ENCODE data around the gene FBXO7.

FBXO7 gene

GRCh38 chr22:32544953-32545558, 70.4 kb downstream of the FBXO7 start:
- Histone ChIP-seq H3K27ac (ENCODE audit: low read length) (no peak overlapping the region), H3K4me2 (ENCODE audit: low read length) (no peak overlapping the region), H3K36me3 (replicated peaks; ENCODE audit: low read depth, low read length) (no peaks in the 10 kb centered on the region), H2AFZ (ENCODE audit: low read depth, low read length) (no peak overlapping the region), H3K27me3 (ENCODE audit: low read depth, low read length) (peaks cover 50% of the 10 kb centered on the region), H3K79me2 (ENCODE audit: low read length) (no peaks in the 10 kb centered on the region), H3K9ac (ENCODE audit: low read length) (no peak overlapping the region), H3K4me1 (ENCODE audit: low read length) (no peaks in the 10 kb centered on the region), H3K4me3 (ENCODE audit: low read length) (no peak overlapping the region), H3K9me3 (ENCODE audit: insufficient read depth, low read length) (no peaks in the 10 kb centered on the region), H4K20me1 (ENCODE audit: insufficient read depth, low read length) (no peaks in the 10 kb centered on the region)
- TF ChIP-seq CTCF (IDR thresholded peaks at IDR 0.05; ENCODE audit: low read depth, low read length), result no peak

GRCh38 chr22:32545801-32546200, 71.2 kb downstream of the FBXO7 start:
- Histone ChIP-seq H2AFZ (ENCODE audit: low read depth, low read length) (no peak overlapping the region), H3K4me3 (ENCODE audit: low read length) (no peak overlapping the region), H3K79me2 (ENCODE audit: low read length) (no peaks in the 10 kb centered on the region), H3K9ac (ENCODE audit: low read length) (no peak overlapping the region), H3K4me2 (ENCODE audit: low read length) (no peak overlapping the region), H3K27me3 (ENCODE audit: low read depth, low read length) (peaks cover 45% of the 10 kb centered on the region), H3K27ac (ENCODE audit: low read length) (no peak overlapping the region), H3K36me3 (replicated peaks; ENCODE audit: low read depth, low read length) (no peaks in the 10 kb centered on the region), H4K20me1 (ENCODE audit: insufficient read depth, low read length) (no peaks in the 10 kb centered on the region), H3K9me3 (ENCODE audit: insufficient read depth, low read length) (no peaks in the 10 kb centered on the region), H3K4me1 (ENCODE audit: low read length) (no peaks in the 10 kb centered on the region)
- TF ChIP-seq CTCF (IDR thresholded peaks at IDR 0.05; ENCODE audit: low read depth, low read length) (no peak), EZH2phosphoT487 (IDR thresholded peaks at IDR 0.05; ENCODE audit: low read depth) (no peak)

DNA sequence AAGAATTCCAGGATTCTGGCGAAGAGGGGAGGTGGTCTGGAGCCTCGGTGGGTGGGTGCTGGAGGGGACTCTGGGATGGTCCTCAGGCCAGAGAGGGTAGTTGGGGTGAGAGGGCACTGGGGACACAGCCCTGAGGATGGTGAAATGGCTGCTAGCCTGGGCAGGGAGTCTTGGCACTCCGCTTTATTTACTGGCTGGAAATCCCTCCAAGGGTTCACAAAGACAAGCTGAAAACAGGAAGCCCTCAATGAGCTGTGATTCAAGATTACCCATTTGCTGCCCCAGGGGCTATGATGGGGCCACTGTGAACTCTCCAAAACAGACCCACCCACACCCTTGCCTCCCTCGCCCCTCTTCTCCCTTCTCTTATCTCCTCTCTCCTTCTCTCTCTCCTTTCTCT, 71.9 kb downstream of the FBXO7 start:
- Histone ChIP-seq H3K4me2 (ENCODE audit: low read length) (no peak overlapping the region), H4K20me1 (ENCODE audit: insufficient read depth, low read length) (no peaks in the 10 kb centered on the region), H3K79me2 (ENCODE audit: low read length) (no peaks in the 10 kb centered on the region), H3K36me3 (replicated peaks; ENCODE audit: low read depth, low read length) (no peaks in the 10 kb centered on the region), H3K4me3 (ENCODE audit: low read length) (no peak overlapping the region), H3K4me1 (ENCODE audit: low read length) (no peaks in the 10 kb centered on the region), H3K9ac (ENCODE audit: low read length) (no peak overlapping the region), H3K27me3 (ENCODE audit: low read depth, low read length) (peaks cover 46% of the 10 kb centered on the region), H3K27ac (ENCODE audit: low read length) (no peak overlapping the region), H2AFZ (ENCODE audit: low read depth, low read length) (no peak overlapping the region), H3K9me3 (ENCODE audit: insufficient read depth, low read length) (no peaks in the 10 kb centered on the region)
- TF ChIP-seq EZH2phosphoT487 (IDR thresholded peaks at IDR 0.05; ENCODE audit: low read depth), result no peak
- TF ChIP-seq CTCF (IDR thresholded peaks at IDR 0.05; ENCODE audit: low read depth, low read length), result no peak

- TF ChIP-seq EZH2phosphoT487 (IDR thresholded peaks at IDR 0.05; ENCODE audit: low read depth) (no peak), CTCF (IDR thresholded peaks at IDR 0.05; ENCODE audit: low read depth, low read length) (no peak)
- Histone ChIP-seq H3K79me2 (ENCODE audit: low read length) (no peaks in the 10 kb centered on the region), H3K27ac (ENCODE audit: low read length) (no peak overlapping the region), H3K4me1 (ENCODE audit: low read length) (no peaks in the 10 kb centered on the region), H3K9ac (ENCODE audit: low read length) (no peak overlapping the region), H3K4me2 (ENCODE audit: low read length) (no peak overlapping the region), H2AFZ (ENCODE audit: low read depth, low read length) (no peak overlapping the region), H3K27me3 (ENCODE audit: low read depth, low read length) (peaks cover 43% of the 10 kb centered on the region), H4K20me1 (ENCODE audit: insufficient read depth, low read length) (no peaks in the 10 kb centered on the region), H3K9me3 (ENCODE audit: insufficient read depth, low read length) (no peaks in the 10 kb centered on the region), H3K4me3 (ENCODE audit: low read length) (no peak overlapping the region), H3K36me3 (replicated peaks; ENCODE audit: low read depth, low read length) (no peaks in the 10 kb centered on the region)
These were observed 72.3 kb downstream of the FBXO7 start for GRCh38 chr22:32546935-32547334.

Data from OCI-LY3 (cell line).